Mesodermal cell (in vitro differentiated cells): ENCODE results near the gene VPS35L.
A peak's percentile ranks its signal among the peaks of the same experiment; 100 is the strongest.

ENCODE experiments used
- H3K27ac ChIP-seq: 2 replicates; pipeline ENCODE4 v1.7.0; 2013; ENCODE audit warnings: mild to moderate bottlenecking, low read depth, low read length, moderate library complexity; ENCODE audit not compliant: severe bottlenecking
- H3K36me3 ChIP-seq: 2 replicates; pipeline ENCODE4 v1.7.1; 2013; ENCODE audit warnings: mild to moderate bottlenecking, low read length, moderate library complexity; ENCODE audit not compliant: control insufficient read depth, insufficient read depth
- H3K4me1 ChIP-seq: one replicate; pipeline ENCODE4 v1.7.1; 2013; ENCODE audit warnings: mild to moderate bottlenecking, low read length; ENCODE audit not compliant: insufficient read depth, control insufficient read depth, poor library complexity, severe bottlenecking
- H3K4me3 ChIP-seq: 2 replicates; pipeline ENCODE4 v1.7.0; 2013; ENCODE audit warnings: low read length, control low read depth, mild to moderate bottlenecking; ENCODE audit not compliant: insufficient read depth, poor library complexity, severe bottlenecking; ENCODE audit errors: extremely low read depth
- H3K9me3 ChIP-seq: 2 replicates; pipeline ENCODE4 v1.7.1; 2013; ENCODE audit warnings: mild to moderate bottlenecking, low read length, moderate library complexity; ENCODE audit not compliant: control insufficient read depth
- WGBS, 2 experiments: methylation state at CpG; one replicate each; pipeline ENCODE4 v1.1.5; 2013; ENCODE audit warnings: missing lambda C conversion rate in 2 of 2; ENCODE audit not compliant: insufficient coverage in 2 of 2; 5-methylcytosine and 5-hydroxymethylcytosine counted together

VPS35L gene

GRCh38 chr16:19566362-19566761 is 10.9 kb downstream of the VPS35L start:
- 79 to 100% methylated on average over 2 of the region's 3 CpGs for WGBS, 2 experiments
- Histone ChIP-seq H3K4me1 (no peaks in the 10 kb centered on the region), H3K9me3 (peaks cover 11% of the 10 kb centered on the region), H3K4me3 (no peak overlapping the region), H3K27ac (no peak overlapping the region), H3K36me3 (peaks cover 62% of the 10 kb centered on the region)

GRCh38 chr16:19567560-19567959 is 12.1 kb downstream of the VPS35L start:
- Histone ChIP-seq H3K27ac (no peak overlapping the region), H3K9me3 (peaks cover 8% of the 10 kb centered on the region), H3K4me1 (no peaks in the 10 kb centered on the region), H3K4me3 (no peak overlapping the region), H3K36me3 (peaks cover 73% of the 10 kb centered on the region)
- WGBS, 2 experiments: 88 to 94% methylated on average over 7 of the region's 8 CpGs

- Histone ChIP-seq H3K9me3 (no peaks in the 10 kb centered on the region), H3K36me3 (peaks cover 84% of the 10 kb centered on the region), H3K4me3 (no peak overlapping the region), H3K27ac (no peak overlapping the region), H3K4me1 (no peaks in the 10 kb centered on the region)
- WGBS, 2 experiments: 88 to 97% methylated on average over 4 to 8 of the region's 9 CpGs
Measured at GRCh38 chr16:19573997-19574396, 18.5 kb downstream of the VPS35L start.

GRCh38 chr16:19574615-19575014 is 19.1 kb downstream of the VPS35L start:
- Histone ChIP-seq H3K4me1 (no peaks in the 10 kb centered on the region), H3K9me3 (no peaks in the 10 kb centered on the region), H3K36me3 (peaks cover 81% of the 10 kb centered on the region), H3K27ac (no peak overlapping the region), H3K4me3 (no peak overlapping the region)
- 100% methylated on average over 1 of the region's 2 CpGs; no CpG with 5 or more reads in 1 of the 2 experiments for whole genome bisulfite sequencing, 2 experiments

- Histone ChIP-seq H3K9me3 (peaks cover 7% of the 10 kb centered on the region), H3K36me3 (peaks cover 85% of the 10 kb centered on the region), H3K4me3 (no peak overlapping the region), H3K27ac (no peak overlapping the region), H3K4me1 (no peaks in the 10 kb centered on the region)
- 94% methylated on average over 8 to 10 of the region's 10 CpGs for WGBS, 2 experiments
Measured at GRCh38 chr16:19578378-19578971, 23.0 kb downstream of the VPS35L start.

- Histone ChIP-seq H3K4me3 (no peak overlapping the region), H3K36me3 (peaks cover 69% of the 10 kb centered on the region), H3K27ac (no peak overlapping the region), H3K4me1 (no peaks in the 10 kb centered on the region), H3K9me3 (peaks cover 7% of the 10 kb centered on the region)
- WGBS, 2 experiments: 81 to 87% methylated on average over 4 of the region's 10 CpGs
Measured at GRCh38 chr16:19582050-19582831, 26.7 kb downstream of the VPS35L start.

- Histone ChIP-seq H3K27ac (no peak overlapping the region), H3K4me1 (no peaks in the 10 kb centered on the region), H3K36me3 (peaks cover 60% of the 10 kb centered on the region), H3K4me3 (no peak overlapping the region), H3K9me3 (peaks cover 7% of the 10 kb centered on the region)
- 7 to 8% methylated on average over 2 of the region's 5 CpGs for WGBS, 2 experiments
Measured at GRCh38 chr16:19583665-19584300, 28.3 kb downstream of the VPS35L start.

GRCh38 chr16:19588661-19589060 is 33.2 kb downstream of the VPS35L start:
- H3K36me3 ChIP-seq: peaks cover 47% of the 10 kb centered on the region
- 92 to 100% methylated on average over 2 of the region's 5 CpGs for WGBS, 2 experiments

GRCh38 chr16:19589106-19589505 is 33.6 kb downstream of the VPS35L start:
- H3K9me3 ChIP-seq: no peaks in the 10 kb centered on the region
- H3K4me1 ChIP-seq: peaks cover 6% of the 10 kb centered on the region
- WGBS, 2 experiments: 89 to 96% methylated on average over 1 to 4 of the region's 5 CpGs
- peaks cover 51% of the 10 kb centered on the region for H3K36me3 ChIP-seq
- H3K4me3 ChIP-seq: no peak overlapping the region
- no peak overlapping the region for H3K27ac ChIP-seq

More at GRCh38 chr16:19588661-19589060, 33.2 kb downstream of the VPS35L start:
- H3K4me3 ChIP-seq: no peak overlapping the region
- H3K27ac ChIP-seq: no peak overlapping the region
- peaks cover 6% of the 10 kb centered on the region for H3K4me1 ChIP-seq
- H3K9me3 ChIP-seq: no peaks in the 10 kb centered on the region

GRCh38 chr16:19589771-19590302 is 34.3 kb downstream of the VPS35L start:
- no peak overlapping the region for H3K4me3 ChIP-seq
- peaks cover 55% of the 10 kb centered on the region for H3K36me3 ChIP-seq
- H3K9me3 ChIP-seq: no peaks in the 10 kb centered on the region
- H3K27ac ChIP-seq: peak overlapping the region; percentile 26
- WGBS, 2 experiments: 91 to 93% methylated on average over 1 to 2 of the region's 8 CpGs
- peaks cover 7% of the 10 kb centered on the region for H3K4me1 ChIP-seq
